Activated CD8-positive, alpha-beta memory T cell treated with anti-CD3 and anti-CD28 coated beads for 4 hours (primary cell): ENCODE data around the gene BBS1.

Source experiments
- DNase-seq, 2 donors: peaks; one replicate each; pipeline ENCODE4 v3.0.0-alpha.2; 2020; ENCODE audit warnings: low read depth in 2 of 2

BBS1 gene

GRCh38 chr11:66477263-66478201, 32.9 kb upstream of the BBS1 start:
- DNase-seq, result no peak

- DNase-seq, result no peak
These were observed 31.6 kb upstream of the BBS1 start for GRCh38 chr11:66478729-66479393.

- DNase-seq, result no peak
These were observed 30.9 kb upstream of the BBS1 start for GRCh38 chr11:66479394-66480116.

GRCh38 chr11:66480117-66480938, 30.1 kb upstream of the BBS1 start, which contains the start of gene DPP3:
Gene DPP3, plus strand, starts transcription at chr11:66480434. Its CDS starts 1,767 bp downstream, at chr11:66482201.
- DNase-seq, result peak; percentile 88 to 89

GRCh38 chr11:66484806-66485380, 25.5 kb upstream of the BBS1 start:
- DNase-seq, result no peak

- no peak for DNase-seq
These were observed 21.5 kb upstream of the BBS1 start for GRCh38 chr11:66488957-66489356.

- no peak for DNase-seq
These were observed 20.8 kb upstream of the BBS1 start for GRCh38 chr11:66489636-66490035.

GRCh38 chr11:66491315-66491935, 19.0 kb upstream of the BBS1 start:
- no peak for DNase-seq

GRCh38 chr11:66492161-66492865, 18.1 kb upstream of the BBS1 start:
- no peak for DNase-seq

GRCh38 chr11:66493130-66493529, 17.3 kb upstream of the BBS1 start:
- no peak for DNase-seq

- no peak for DNase-seq
These were observed 16.0 kb upstream of the BBS1 start for GRCh38 chr11:66494458-66494857.

- no peak for DNase-seq
These were observed 15.5 kb upstream of the BBS1 start for GRCh38 chr11:66494935-66495334.

GRCh38 chr11:66495401-66495854, 15.0 kb upstream of the BBS1 start:
- DNase-seq, result no peak

- no peak for DNase-seq
These were observed 13.2 kb upstream of the BBS1 start for GRCh38 chr11:66497206-66497605.

- DNase-seq, result no peak
These were observed 11.9 kb upstream of the BBS1 start for GRCh38 chr11:66498506-66498905.

GRCh38 chr11:66505276-66505816, 5.1 kb upstream of the BBS1 start:
- no peak for DNase-seq

GRCh38 chr11:66509131-66509561, 1.3 kb upstream of the BBS1 start:
- DNase-seq, result no peak

GRCh38 chr11:66510990-66511339, 530 bp downstream of the BBS1 start:
- DNase-seq, result no peak

- no peak for DNase-seq
These were observed 13.2 kb downstream of the BBS1 start for GRCh38 chr11:66523611-66524010.
